ENCODE results near the gene CTNND2. TPM values are rescaled to one million over a fixed set of nuclear protein-coding genes. Genes with fewer than 3 reads are reported as not detected.

Gene CTNND2
- total RNA-seq, 4 donors from 2014 or later = 0.22 to 2.8 (median 0.39) TPM

DNA sequence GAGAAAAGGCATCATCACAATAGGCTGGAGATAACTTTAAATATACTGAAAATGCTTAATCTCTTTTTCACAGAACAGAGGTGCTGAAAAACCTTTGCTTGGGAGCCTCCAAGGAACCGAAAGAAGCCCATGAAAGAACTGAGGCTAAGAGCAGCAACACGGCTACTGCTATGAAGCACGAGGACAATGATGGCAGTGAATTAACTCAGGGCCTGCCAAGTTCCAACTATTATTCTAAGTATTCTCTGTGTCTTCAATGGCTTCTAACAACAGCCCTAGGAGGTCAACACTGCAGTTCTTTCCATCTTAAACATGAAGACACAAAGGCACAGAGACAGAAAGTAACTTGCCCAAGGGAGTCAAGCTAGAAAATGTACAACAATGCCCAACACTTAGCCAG lies 850.2 kb downstream of the CTNND2 start:
- TF ChIP-seq CTCF (IDR thresholded peaks at IDR 0.05) = no peak
- TF ChIP-seq POLR2A (IDR thresholded peaks at IDR 0.05) = no peak
- DNase-seq = no peak

DNA sequence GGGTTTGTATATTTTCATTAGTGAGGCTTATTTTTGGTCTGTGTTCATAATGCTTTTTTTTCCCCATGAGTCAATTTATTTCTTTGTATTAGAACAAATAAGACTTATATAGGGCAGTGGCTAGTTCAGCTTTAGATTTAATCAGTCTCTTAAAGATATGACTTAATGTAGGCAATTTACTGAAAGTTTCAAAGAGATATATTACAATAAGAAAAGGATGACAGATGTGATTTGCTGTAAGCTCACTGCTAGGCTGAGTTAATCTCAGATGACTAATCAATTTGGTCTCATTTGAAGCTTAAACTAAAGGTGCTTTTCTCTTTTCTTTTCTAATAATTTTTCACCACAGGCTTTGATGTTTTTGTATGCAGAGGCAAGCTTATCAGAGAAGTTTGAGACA lies 851.4 kb downstream of the CTNND2 start:
- intact Hi-C loops (cut with DNase I) = no loop called here
- Histone ChIP-seq H3K27ac (no peak overlapping the region), H3K36me3 (no peaks in the 10 kb centered on the region), H3K4me3 (replicated peaks in 1 of 3) (no peak overlapping the region), H3K27me3 (no peaks in the 10 kb centered on the region), H3K4me1 (peaks cover 0 to 9% of the 10 kb centered on the region in 2 donors), H3K9me3 (no peaks in the 10 kb centered on the region)
- DNase-seq = no peak
- TF ChIP-seq CTCF (IDR thresholded peaks at IDR 0.05) = no peak
- no peak for TF ChIP-seq POLR2A (IDR thresholded peaks at IDR 0.05)

More for the DNA sequence above, 850.2 kb downstream of the CTNND2 start:
- H3K27ac ChIP-seq = no peak overlapping the region
- H3K9me3 ChIP-seq = no peaks in the 10 kb centered on the region
- no peaks in the 10 kb centered on the region for H3K36me3 ChIP-seq
- whole genome bisulfite sequencing, 2 donors = 85 to 91% methylated on average over 3 of the region's 3 CpGs
- no peaks in the 10 kb centered on the region for H3K27me3 ChIP-seq
- peaks cover 0 to 8% of the 10 kb centered on the region in 2 donors for H3K4me1 ChIP-seq
- intact Hi-C loops (cut with DNase I) = no loop called here
- no peak overlapping the region for H3K4me3 ChIP-seq (replicated peaks in 1 of 3)

- Histone ChIP-seq H3K4me1 (peaks cover 0 to 9% of the 10 kb centered on the region in 2 donors), H3K4me3 (replicated peaks in 1 of 3) (no peak overlapping the region), H3K36me3 (no peaks in the 10 kb centered on the region), H3K9me3 (no peaks in the 10 kb centered on the region), H3K27me3 (no peaks in the 10 kb centered on the region), H3K27ac (no peak overlapping the region)
- intact Hi-C loops (cut with DNase I) = no loop called here
- TF ChIP-seq CTCF (IDR thresholded peaks at IDR 0.05) (no peak), POLR2A (IDR thresholded peaks at IDR 0.05) (no peak)
- 80 to 89% methylated on average over 3 of the region's 3 CpGs for WGBS, 2 donors
- DNase-seq = no peak
These were observed 853.5 kb downstream of the CTNND2 start for GRCh38 chr5:11050596-11051304.

GRCh38 chr5:11048760-11049159 lies 855.5 kb downstream of the CTNND2 start:
- intact Hi-C loops (cut with DNase I) = no loop called here
- WGBS, 2 donors = 90 to 96% methylated on average over 4 of the region's 4 CpGs
- peaks cover 0 to 9% of the 10 kb centered on the region in 2 donors for H3K4me1 ChIP-seq

DNA sequence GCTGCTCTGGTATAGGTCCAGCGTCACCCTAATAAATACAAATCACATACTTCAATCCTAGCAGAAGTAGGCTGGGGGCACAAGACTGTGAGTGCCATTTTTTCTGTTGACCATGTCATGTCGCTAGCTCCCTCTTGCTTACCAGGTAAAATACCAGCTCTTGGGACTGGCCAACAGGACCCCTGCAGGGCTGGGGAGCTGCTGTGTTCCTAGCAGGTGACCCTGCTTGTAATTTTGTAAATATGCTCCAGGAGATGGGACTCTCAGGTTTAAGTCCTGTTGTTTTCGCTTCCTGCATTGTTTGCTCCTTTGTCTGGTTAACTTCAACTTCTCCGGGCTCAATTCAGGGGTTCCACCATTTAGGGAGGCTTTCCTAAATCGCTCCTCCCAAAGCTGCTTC lies 856.6 kb downstream of the CTNND2 start:
- Histone ChIP-seq H3K4me1 (peaks cover 0 to 9% of the 10 kb centered on the region in 2 donors), H3K9me3 (no peaks in the 10 kb centered on the region), H3K4me3 (replicated peaks in 1 of 3) (no peak overlapping the region), H3K36me3 (no peaks in the 10 kb centered on the region), H3K27ac (no peak overlapping the region), H3K27me3 (no peaks in the 10 kb centered on the region)
- TF ChIP-seq POLR2A (IDR thresholded peaks at IDR 0.05) (no peak), CTCF (IDR thresholded peaks at IDR 0.05) (no peak)
- 96 to 98% methylated on average over 5 of the region's 5 CpGs for WGBS, 2 donors
- DNase-seq = no peak
- intact Hi-C loops (cut with DNase I) = no loop called here

More at GRCh38 chr5:11048760-11049159, 855.5 kb downstream of the CTNND2 start:
- H3K4me3 ChIP-seq (replicated peaks in 1 of 3) = no peak overlapping the region
- DNase-seq = no peak
- TF ChIP-seq POLR2A (IDR thresholded peaks at IDR 0.05) = no peak
- no peak overlapping the region for H3K27ac ChIP-seq
- H3K9me3 ChIP-seq = no peaks in the 10 kb centered on the region
- no peaks in the 10 kb centered on the region for H3K27me3 ChIP-seq
- H3K36me3 ChIP-seq = no peaks in the 10 kb centered on the region

All from thyroid gland (tissue), 4 donors.